Measurements from ENCODE around the gene DIAPH3.

Gene DIAPH3

GRCh38 chr13:59846845-59847620 lies 316.7 kb downstream of the DIAPH3 start:
- no peak for DNase-seq

- no peak for DNase-seq
Measured at GRCh38 chr13:59843040-59843439, 320.7 kb downstream of the DIAPH3 start.

GRCh38 chr13:59842507-59842906 lies 321.2 kb downstream of the DIAPH3 start:
- no peak for DNase-seq

GRCh38 chr13:59839186-59839585 lies 324.5 kb downstream of the DIAPH3 start:
- DNase-seq: no peak

GRCh38 chr13:59837101-59837500 lies 326.6 kb downstream of the DIAPH3 start:
- no peak for DNase-seq

- no peak for DNase-seq
Measured at GRCh38 chr13:59835569-59835968, 328.2 kb downstream of the DIAPH3 start.

GRCh38 chr13:59834801-59835200 lies 328.9 kb downstream of the DIAPH3 start:
- DNase-seq: no peak

- no peak for DNase-seq
Measured at GRCh38 chr13:59829690-59830089, 334.0 kb downstream of the DIAPH3 start.

GRCh38 chr13:59823486-59823885 lies 340.2 kb downstream of the DIAPH3 start:
- DNase-seq: no peak

GRCh38 chr13:59809564-59809963 lies 354.2 kb downstream of the DIAPH3 start:
- no peak for DNase-seq

GRCh38 chr13:59806801-59807200 lies 356.9 kb downstream of the DIAPH3 start:
- no peak for DNase-seq

- no peak for DNase-seq
Measured at GRCh38 chr13:59801107-59801880, 362.4 kb downstream of the DIAPH3 start.

GRCh38 chr13:59793107-59793506 lies 370.6 kb downstream of the DIAPH3 start:
- DNase-seq: no peak

GRCh38 chr13:59790626-59791025 lies 373.1 kb downstream of the DIAPH3 start:
- no peak for DNase-seq

- DNase-seq: no peak
Measured at GRCh38 chr13:59789558-59789957, 374.2 kb downstream of the DIAPH3 start.

- DNase-seq: no peak
Measured at GRCh38 chr13:59787679-59788078, 376.0 kb downstream of the DIAPH3 start.

GRCh38 chr13:59782696-59783095 lies 381.0 kb downstream of the DIAPH3 start:
- no peak for DNase-seq

- DNase-seq: no peak
Measured at GRCh38 chr13:59780058-59780457, 383.7 kb downstream of the DIAPH3 start.

- no peak for DNase-seq
Measured at GRCh38 chr13:59776924-59777690, 386.6 kb downstream of the DIAPH3 start.

- DNase-seq: no peak
Measured at GRCh38 chr13:59774491-59774971, 389.2 kb downstream of the DIAPH3 start.

GRCh38 chr13:59771272-59771671 lies 392.5 kb downstream of the DIAPH3 start:
- no peak for DNase-seq

GRCh38 chr13:59770451-59770850 lies 393.3 kb downstream of the DIAPH3 start:
- no peak for DNase-seq

- DNase-seq: no peak
Measured at GRCh38 chr13:59766236-59766635, 397.5 kb downstream of the DIAPH3 start.
